Activated naive CD8-positive, alpha-beta T cell treated with anti-CD3 and anti-CD28 coated beads, Interleukin-2, amount 10 ng/mL, durations not matched to agents 7 days and 5 days (primary cell): ENCODE measurements around the gene PCSK2. TPM values are rescaled to one million over a fixed set of nuclear protein-coding genes. Genes with fewer than 3 reads are reported as not detected.

Source experiments
- ATAC-seq: fragments of 150-1000 bp; cut with Tn5 transposase; one replicate; pipeline ENCODE4 v1.10.0; 2021; ENCODE audit warnings: low read depth, moderate library complexity
- POLR2A ChIA-PET: fragments of 350-600 bp; sonication (Branson Sonifier 250); formaldehyde crosslinking; loops from one replicate; lab custom pipeline; 2021; ENCODE audit warnings: antibody characterized with exemption; lab: Charles Lee
- DNase-seq: peaks from one replicate; pipeline ENCODE4 v3.0.0; 2021
- H3K27ac Mint-ChIP-seq: one replicate; pipeline ENCODE4 v1.8.0; 2022; ENCODE audit warnings: mild to moderate bottlenecking, mixed read lengths
- H3K27me3 Mint-ChIP-seq: one replicate; pipeline ENCODE4 v1.8.0; 2022; ENCODE audit warnings: mild to moderate bottlenecking, moderate library complexity, mixed read lengths
- H3K36me3 Mint-ChIP-seq: one replicate; pipeline ENCODE4 v1.8.0; 2021; ENCODE audit warnings: mild to moderate bottlenecking, mixed read lengths
- H3K4me1 Mint-ChIP-seq: one replicate; pipeline ENCODE4 v1.8.0; 2021; ENCODE audit warnings: mixed read lengths
- H3K4me3 Mint-ChIP-seq: one replicate; pipeline ENCODE4 v1.8.0; 2022; ENCODE audit warnings: mild to moderate bottlenecking, moderate library complexity, mixed read lengths
- H3K9me3 Mint-ChIP-seq: one replicate; pipeline ENCODE4 v1.8.0; 2021; ENCODE audit warnings: mixed read lengths
- total RNA-seq, 2 experiments: library from RNA; stranded (reverse); gene quantifications; one replicate each; pipeline ENCODE4 v1.2.3, GENCODE V29; 2021

Gene PCSK2
- total RNA-seq, 2 experiments from 2014 or later, result not detected

GRCh38 chr20:17460119-17460518, 233.3 kb downstream of the PCSK2 start:
- DNase-seq, result no peak
- no peak for ATAC-seq
- Mint-ChIP-seq H3K4me3 (no peak overlapping the region), H3K36me3 (no peaks in the 10 kb centered on the region), H3K4me1 (peaks cover 1% of the 10 kb centered on the region), H3K27ac (no peak overlapping the region), H3K27me3 (peaks cover 10% of the 10 kb centered on the region), H3K9me3 (no peaks in the 10 kb centered on the region)
- POLR2A ChIA-PET, result no interaction called here

DNA sequence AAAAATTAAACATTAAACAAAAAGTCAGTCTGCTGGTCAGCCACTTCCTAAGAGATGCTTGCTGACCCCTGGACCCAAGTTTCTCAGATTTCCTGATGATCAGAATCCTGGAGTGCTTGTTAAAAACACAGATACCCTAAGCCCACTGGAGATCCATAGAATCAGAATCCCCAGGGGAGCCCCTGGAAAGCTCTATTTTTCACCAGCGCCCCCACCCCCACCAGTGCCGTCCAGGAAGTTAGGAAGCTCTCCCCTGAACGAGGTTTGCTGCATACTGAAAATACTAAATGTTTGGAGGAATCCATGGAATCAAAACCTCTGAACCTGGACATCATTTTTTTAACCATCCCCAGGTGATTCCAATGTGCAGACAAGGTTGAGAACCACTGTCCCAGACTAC, 235.1 kb downstream of the PCSK2 start:
- Mint-ChIP-seq H3K4me1 (peaks cover 1% of the 10 kb centered on the region), H3K36me3 (no peaks in the 10 kb centered on the region), H3K27me3 (peaks cover 10% of the 10 kb centered on the region), H3K4me3 (no peak overlapping the region), H3K9me3 (no peaks in the 10 kb centered on the region), H3K27ac (no peak overlapping the region)
- ATAC-seq (no peak), DNase-seq (no peak)
- POLR2A ChIA-PET, result no interaction called here

DNA sequence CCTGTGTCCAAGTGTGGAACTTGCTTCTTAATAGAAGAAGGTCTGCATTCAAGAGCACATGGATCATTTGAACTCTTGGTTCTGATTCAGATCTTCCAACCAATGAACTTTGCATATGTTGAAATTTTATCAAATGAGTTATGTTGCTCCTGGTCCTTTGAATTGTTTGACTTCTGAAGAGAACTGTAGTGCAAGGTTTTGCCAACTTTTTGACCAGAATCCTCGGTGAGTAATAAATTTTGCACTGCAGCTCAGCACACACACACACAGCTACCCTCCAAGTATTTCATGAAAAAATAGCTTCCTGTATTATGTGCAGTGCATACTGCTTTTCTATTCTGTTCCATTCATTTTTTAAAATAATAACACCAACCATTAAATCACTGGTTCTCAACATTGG, 236.9 kb downstream of the PCSK2 start:
- Mint-ChIP-seq H3K4me1 (peaks cover 1% of the 10 kb centered on the region), H3K27me3 (peaks cover 8% of the 10 kb centered on the region), H3K36me3 (no peaks in the 10 kb centered on the region), H3K9me3 (no peaks in the 10 kb centered on the region), H3K27ac (no peak overlapping the region), H3K4me3 (no peak overlapping the region)
- no peak for DNase-seq
- ATAC-seq, result no peak
- POLR2A ChIA-PET, result no interaction called here

- POLR2A ChIA-PET, result no interaction called here
- ATAC-seq (no peak), DNase-seq (no peak)
- Mint-ChIP-seq H3K27ac (no peak overlapping the region), H3K9me3 (no peaks in the 10 kb centered on the region), H3K27me3 (peaks cover 7% of the 10 kb centered on the region), H3K4me3 (no peak overlapping the region), H3K4me1 (peaks cover 1% of the 10 kb centered on the region), H3K36me3 (no peaks in the 10 kb centered on the region)
These were observed 238.4 kb downstream of the PCSK2 start for GRCh38 chr20:17465236-17465635.

- Mint-ChIP-seq H3K9me3 (no peaks in the 10 kb centered on the region), H3K27me3 (peaks cover 7% of the 10 kb centered on the region), H3K4me3 (no peak overlapping the region), H3K27ac (no peak overlapping the region), H3K36me3 (no peaks in the 10 kb centered on the region), H3K4me1 (no peaks in the 10 kb centered on the region)
- POLR2A ChIA-PET, result no interaction called here
- DNase-seq (no peak), ATAC-seq (no peak)
These were observed 239.8 kb downstream of the PCSK2 start for GRCh38 chr20:17466641-17467040.

DNA sequence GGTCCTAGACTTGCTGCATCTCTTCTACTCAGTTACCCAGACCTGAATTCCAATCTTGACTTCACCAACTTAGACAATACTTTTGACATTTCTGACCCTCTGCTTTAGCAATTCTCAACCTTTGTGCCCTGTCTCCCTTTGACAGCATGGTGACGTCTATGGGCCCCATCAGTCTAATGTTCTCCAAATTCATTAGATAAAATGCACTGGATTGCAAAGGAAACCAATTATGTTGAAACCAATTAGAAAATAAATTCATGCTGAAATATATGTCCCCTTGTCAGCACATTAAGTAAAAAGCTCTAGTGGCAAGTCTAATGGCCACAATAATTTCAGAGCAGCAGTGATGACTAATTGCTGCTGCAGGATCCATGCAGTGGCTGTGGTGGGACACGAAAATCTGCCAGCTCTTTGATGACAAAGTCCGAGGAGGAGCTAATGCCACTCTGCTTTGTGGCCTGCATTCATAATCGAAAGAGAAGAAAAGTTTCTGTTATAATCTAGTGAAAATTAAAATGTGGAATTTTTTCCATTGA, 240.3 kb downstream of the PCSK2 start:
- POLR2A ChIA-PET, result no interaction called here
- no peak for ATAC-seq
- Mint-ChIP-seq H3K27ac (no peak overlapping the region), H3K27me3 (peaks cover 7% of the 10 kb centered on the region), H3K4me1 (no peaks in the 10 kb centered on the region), H3K36me3 (no peaks in the 10 kb centered on the region), H3K9me3 (no peaks in the 10 kb centered on the region), H3K4me3 (no peak overlapping the region)
- no peak for DNase-seq

- ATAC-seq, result no peak
- Mint-ChIP-seq H3K4me1 (no peaks in the 10 kb centered on the region), H3K27me3 (peaks cover 3% of the 10 kb centered on the region), H3K27ac (no peak overlapping the region), H3K4me3 (no peak overlapping the region), H3K9me3 (no peaks in the 10 kb centered on the region), H3K36me3 (no peaks in the 10 kb centered on the region)
- DNase-seq, result no peak
- POLR2A ChIA-PET, result no interaction called here
These were observed 241.4 kb downstream of the PCSK2 start for GRCh38 chr20:17468073-17468840.

DNA sequence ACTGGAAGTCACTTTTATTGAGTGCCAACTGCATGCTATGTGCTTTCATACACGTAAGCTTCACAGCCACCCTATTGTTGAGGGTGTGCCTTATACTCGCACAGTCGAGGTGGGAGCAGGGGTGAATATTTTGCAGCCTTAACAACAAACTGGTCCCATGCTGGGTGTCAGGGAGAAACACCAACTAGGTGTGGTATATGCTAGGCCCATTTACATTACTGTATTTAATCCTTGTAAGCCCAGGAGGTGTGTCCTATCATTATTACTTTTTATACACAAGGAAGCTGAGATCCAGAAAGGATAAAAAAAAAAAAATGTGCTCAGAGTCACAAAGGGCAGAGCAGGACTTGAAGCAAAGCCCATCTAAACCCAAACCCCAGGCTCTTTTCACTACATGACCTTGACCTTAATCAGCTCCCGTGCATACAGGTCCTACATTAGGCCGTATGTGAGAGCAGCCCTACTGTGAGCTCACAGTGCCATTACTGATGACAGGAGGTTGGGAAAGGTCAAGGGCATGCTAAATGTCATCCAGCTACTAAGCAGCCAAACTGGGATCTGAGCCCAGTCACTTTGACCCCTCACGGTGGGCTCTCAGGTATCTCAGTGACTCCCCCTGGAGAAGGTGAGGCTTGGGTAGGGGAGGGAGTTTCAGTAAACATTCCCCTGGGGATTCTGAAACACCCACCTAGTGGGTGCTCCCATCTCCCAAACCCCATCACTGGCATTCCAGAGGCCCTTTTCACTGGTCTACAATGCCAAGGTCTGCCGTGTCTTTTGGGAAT, 242.6 kb downstream of the PCSK2 start:
- DNase-seq (no peak), ATAC-seq (no peak)
- H3K4me1 Mint-ChIP-seq, result no peaks in the 10 kb centered on the region
- POLR2A ChIA-PET, result no interaction called here
- H3K9me3 Mint-ChIP-seq, result no peaks in the 10 kb centered on the region
- H3K4me3 Mint-ChIP-seq, result no peak overlapping the region
- no peak overlapping the region for H3K27ac Mint-ChIP-seq
- no peaks in the 10 kb centered on the region for H3K36me3 Mint-ChIP-seq
- no peaks in the 10 kb centered on the region for H3K27me3 Mint-ChIP-seq

DNA sequence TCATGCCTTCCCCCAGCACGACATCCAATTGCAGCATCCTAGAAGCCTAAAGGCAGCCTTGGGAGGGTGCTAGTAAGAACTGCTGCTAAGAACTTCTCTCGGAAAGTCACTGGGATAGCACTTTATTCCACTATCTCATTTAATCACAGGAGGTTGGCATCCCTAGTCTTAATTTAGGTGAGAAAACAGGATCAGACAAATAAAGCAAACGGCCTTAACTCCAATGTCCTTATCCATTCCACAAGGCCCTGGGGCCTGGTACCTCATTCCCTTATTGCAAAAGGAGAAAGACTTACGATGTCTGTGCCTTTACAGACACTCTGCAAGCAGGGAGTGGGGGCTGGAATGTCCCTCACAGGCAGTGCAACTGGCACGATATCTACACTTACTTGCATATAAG, 243.7 kb downstream of the PCSK2 start:
- Mint-ChIP-seq H3K4me1 (no peaks in the 10 kb centered on the region), H3K27ac (no peak overlapping the region), H3K27me3 (no peaks in the 10 kb centered on the region), H3K36me3 (no peaks in the 10 kb centered on the region), H3K4me3 (no peak overlapping the region), H3K9me3 (no peaks in the 10 kb centered on the region)
- ATAC-seq (no peak), DNase-seq (no peak)
- POLR2A ChIA-PET, result no interaction called here

GRCh38 chr20:17470973-17471372, 244.1 kb downstream of the PCSK2 start:
- H3K27me3 Mint-ChIP-seq, result no peaks in the 10 kb centered on the region
- ATAC-seq (no peak), DNase-seq (no peak)
- POLR2A ChIA-PET, result no interaction called here
- H3K9me3 Mint-ChIP-seq, result no peaks in the 10 kb centered on the region
- H3K27ac Mint-ChIP-seq, result no peak overlapping the region
- no peaks in the 10 kb centered on the region for H3K36me3 Mint-ChIP-seq
- H3K4me1 Mint-ChIP-seq, result no peaks in the 10 kb centered on the region
- H3K4me3 Mint-ChIP-seq, result no peak overlapping the region

- no peak overlapping the region for H3K4me3 Mint-ChIP-seq
- no peak for DNase-seq
- H3K27ac Mint-ChIP-seq, result no peak overlapping the region
- H3K36me3 Mint-ChIP-seq, result no peaks in the 10 kb centered on the region
- H3K27me3 Mint-ChIP-seq, result peaks cover 3% of the 10 kb centered on the region
- no peaks in the 10 kb centered on the region for H3K4me1 Mint-ChIP-seq
- no peak for ATAC-seq
- POLR2A ChIA-PET, result no interaction called here
- no peaks in the 10 kb centered on the region for H3K9me3 Mint-ChIP-seq
These were observed 244.9 kb downstream of the PCSK2 start for GRCh38 chr20:17471606-17472187.

DNA sequence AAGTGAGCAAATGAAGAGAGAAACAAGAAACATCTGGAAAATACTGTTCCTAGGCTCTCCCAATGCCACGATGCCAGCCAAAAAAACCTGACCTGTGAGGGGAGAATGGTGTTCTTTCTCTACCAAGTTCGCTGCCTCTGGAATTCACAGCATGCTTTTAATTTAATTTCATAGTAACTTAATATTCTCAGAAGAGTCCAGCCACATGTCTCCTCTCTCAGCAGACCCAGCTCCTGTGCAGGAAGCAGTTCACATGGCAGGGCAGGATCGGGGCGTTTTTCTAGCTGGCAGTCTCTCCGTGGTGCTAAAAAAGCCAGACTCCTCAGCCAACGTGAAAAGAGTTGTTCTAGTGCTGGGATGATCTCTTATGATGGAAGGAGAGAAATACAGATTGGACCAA, 246.8 kb downstream of the PCSK2 start:
- POLR2A ChIA-PET, result no interaction called here
- no peak overlapping the region for H3K27ac Mint-ChIP-seq
- no peaks in the 10 kb centered on the region for H3K4me1 Mint-ChIP-seq
- no peak for DNase-seq
- no peak for ATAC-seq
- H3K27me3 Mint-ChIP-seq, result peaks cover 6% of the 10 kb centered on the region
- no peak overlapping the region for H3K4me3 Mint-ChIP-seq
- H3K9me3 Mint-ChIP-seq, result no peaks in the 10 kb centered on the region
- H3K36me3 Mint-ChIP-seq, result no peaks in the 10 kb centered on the region

DNA sequence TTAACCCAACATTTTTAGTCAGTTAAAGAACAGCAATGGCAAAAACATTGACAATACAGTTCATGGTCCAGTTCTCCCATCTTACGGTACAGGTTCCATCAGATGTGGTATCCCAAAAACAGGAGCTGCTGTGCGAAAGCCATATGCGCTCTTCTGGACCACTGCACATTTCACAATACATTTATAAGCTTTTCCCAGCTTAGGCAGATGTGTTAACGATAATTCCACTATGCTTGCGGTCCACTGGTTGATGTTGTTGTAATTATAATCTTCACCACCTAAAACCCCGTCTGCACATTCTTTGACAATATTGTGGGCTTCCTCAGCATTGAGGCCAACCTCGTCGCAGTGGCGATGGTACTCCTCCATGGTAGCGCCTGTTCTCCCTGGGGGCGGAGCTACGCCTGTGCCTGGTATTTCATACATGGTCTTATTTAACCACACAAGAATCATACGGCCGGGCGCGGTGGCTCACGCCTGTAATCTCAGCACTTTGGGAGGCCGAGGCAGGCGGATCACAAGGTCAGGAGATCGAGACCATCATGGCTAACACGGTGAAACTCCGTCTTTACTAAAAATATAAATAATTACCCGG, 252.3 kb downstream of the PCSK2 start:
- ATAC-seq (no peak), DNase-seq (no peak)
- H3K27ac Mint-ChIP-seq, result no peak overlapping the region
- H3K27me3 Mint-ChIP-seq, result peaks cover 14% of the 10 kb centered on the region
- no peaks in the 10 kb centered on the region for H3K4me1 Mint-ChIP-seq
- H3K36me3 Mint-ChIP-seq, result no peaks in the 10 kb centered on the region
- no peak overlapping the region for H3K4me3 Mint-ChIP-seq
- H3K9me3 Mint-ChIP-seq, result no peaks in the 10 kb centered on the region
- POLR2A ChIA-PET, result no interaction called here
